KOPT-K1 (cell line): Measurements from ENCODE around the gene PDGFB.

Source experiments
- H3K27ac ChIP-seq: fragments of 200-600 bp; sonication (generic); 2 replicates; pipeline ENCODE4 v1.5.1; 2016; ENCODE audit warnings: antibody characterized with exemption, mild to moderate bottlenecking, low read depth, low read length; ENCODE audit not compliant: poor library complexity, severe bottlenecking
- H3K36me3 ChIP-seq: fragments of 200-600 bp; sonication (generic); 2 replicates; pipeline ENCODE4 v1.5.1; 2017; ENCODE audit warnings: antibody characterized with exemption, mild to moderate bottlenecking, low read length, moderate library complexity; ENCODE audit not compliant: insufficient read depth
- H3K9me3 ChIP-seq: fragments of 200-600 bp; sonication (generic); 2 replicates; pipeline ENCODE4 v1.5.1; 2017; ENCODE audit warnings: antibody characterized with exemption, low read length, mild to moderate bottlenecking; ENCODE audit not compliant: insufficient read depth, poor library complexity, severe bottlenecking

Gene PDGFB

GRCh38 chr22:39177456-39177775, 67.4 kb downstream of the PDGFB start:
- H3K36me3 ChIP-seq = no peaks in the 10 kb centered on the region
- no peaks in the 10 kb centered on the region for H3K9me3 ChIP-seq
- H3K27ac ChIP-seq = no peak overlapping the region

GRCh38 chr22:39176714-39177455, 67.9 kb downstream of the PDGFB start:
- H3K9me3 ChIP-seq = no peaks in the 10 kb centered on the region
- no peaks in the 10 kb centered on the region for H3K36me3 ChIP-seq
- H3K27ac ChIP-seq = no peak overlapping the region

GRCh38 chr22:39176143-39176713, 68.6 kb downstream of the PDGFB start:
- H3K9me3 ChIP-seq = no peaks in the 10 kb centered on the region
- H3K36me3 ChIP-seq = no peaks in the 10 kb centered on the region
- no peak overlapping the region for H3K27ac ChIP-seq

- Histone ChIP-seq H3K27ac (no peak overlapping the region), H3K36me3 (no peaks in the 10 kb centered on the region), H3K9me3 (no peaks in the 10 kb centered on the region)
Observed at GRCh38 chr22:39175353-39176142, 69.2 kb downstream of the PDGFB start.

- H3K9me3 ChIP-seq = no peaks in the 10 kb centered on the region
- H3K27ac ChIP-seq = peak overlapping the region; percentile 39
- H3K36me3 ChIP-seq = no peaks in the 10 kb centered on the region
Observed at GRCh38 chr22:39174498-39175352, 70.1 kb downstream of the PDGFB start.

- Histone ChIP-seq H3K27ac (peak overlapping the region; percentile 39), H3K36me3 (no peaks in the 10 kb centered on the region), H3K9me3 (no peaks in the 10 kb centered on the region)
Observed at GRCh38 chr22:39173787-39174497, 70.8 kb downstream of the PDGFB start.
